DND-41 (cell line): Measurements from ENCODE around the gene PSORS1C1.

Source experiments
- ATAC-seq: fragments of 200-7000 bp; cut with Tn5 transposase; 3 replicates; pipeline ENCODE4 v1.9.1; 2021; ENCODE audit warnings: low read depth; ENCODE audit not compliant: insufficient read depth
- DNase-seq: peaks from one replicate; pipeline ENCODE4 v3.0.0-alpha.2; 2020
- H2AFZ ChIP-seq: 2 replicates; pipeline ENCODE4 v1.6.0; 2012; ENCODE audit warnings: low read depth, low read length
- H3K27ac ChIP-seq: 2 replicates; pipeline ENCODE4 v1.5.1; 2012; ENCODE audit warnings: low read length, inconsistent platforms
- H3K27me3 ChIP-seq: fragments of 200-600 bp; sonication (generic); 2 replicates; pipeline ENCODE4 v1.6.0; 2012; ENCODE audit warnings: low read length, mild to moderate bottlenecking, inconsistent platforms; ENCODE audit not compliant: insufficient read depth, poor library complexity
- H3K36me3 ChIP-seq: 2 replicates; pipeline ENCODE4 v1.5.1; 2012; ENCODE audit warnings: low read length, inconsistent platforms; ENCODE audit not compliant: insufficient read depth
- H3K4me1 ChIP-seq: 2 replicates; pipeline ENCODE4 v1.5.1; 2012; ENCODE audit warnings: mild to moderate bottlenecking, low read length; ENCODE audit not compliant: insufficient read depth
- H3K4me2 ChIP-seq: 2 replicates; pipeline ENCODE4 v1.6.0; 2012; ENCODE audit warnings: mild to moderate bottlenecking, moderate library complexity, low read length, inconsistent platforms; ENCODE audit not compliant: insufficient read depth
- H3K4me3 ChIP-seq, 2 experiments: fragments of 200-600 bp in 1 of 2; shearing (Covaris generic) in 1 of 2; 2 replicates each; pipeline ENCODE4 v1.5.1; 2012 to 2016; ENCODE audit warnings: inconsistent platforms in 2 of 2, low read length in 2 of 2, mild to moderate bottlenecking in 2 of 2, low read depth in 1 of 2, moderate library complexity in 1 of 2
- H3K79me2 ChIP-seq: 2 replicates; pipeline ENCODE4 v1.6.0; 2012; ENCODE audit warnings: low read length, inconsistent platforms; ENCODE audit not compliant: insufficient read depth
- H3K9ac ChIP-seq: 2 replicates; pipeline ENCODE4 v1.6.0; 2012; ENCODE audit warnings: low read depth, mild to moderate bottlenecking, inconsistent platforms, low read length, moderate library complexity
- H3K9me3 ChIP-seq: 2 replicates; pipeline ENCODE4 v1.5.1; 2012; ENCODE audit warnings: low read length, moderate library complexity, mild to moderate bottlenecking, inconsistent platforms; ENCODE audit not compliant: insufficient read depth, severe bottlenecking
- H4K20me1 ChIP-seq: 2 replicates; pipeline ENCODE4 v1.6.0; 2012; ENCODE audit warnings: low read length; ENCODE audit not compliant: insufficient read depth
- EZH2 ChIP-seq: IDR thresholded peaks from 3 replicates; pipeline ENCODE4 v1.6.1; 2012; ENCODE audit warnings: borderline replicate concordance, low read depth, mild to moderate bottlenecking, moderate library complexity, low read length, inconsistent platforms; ENCODE audit not compliant: severe bottlenecking
- TF ChIP-seq, protein P1 (sequence below): IDR thresholded peaks from 2 replicates; pipeline ENCODE4 v1.5.1; 2012; ENCODE audit warnings: borderline replicate concordance, low read length, moderate library complexity, mild to moderate bottlenecking; ENCODE audit not compliant: poor library complexity, severe bottlenecking; ENCODE audit errors: extremely low read depth

The PSORS1C1 gene

DNA sequence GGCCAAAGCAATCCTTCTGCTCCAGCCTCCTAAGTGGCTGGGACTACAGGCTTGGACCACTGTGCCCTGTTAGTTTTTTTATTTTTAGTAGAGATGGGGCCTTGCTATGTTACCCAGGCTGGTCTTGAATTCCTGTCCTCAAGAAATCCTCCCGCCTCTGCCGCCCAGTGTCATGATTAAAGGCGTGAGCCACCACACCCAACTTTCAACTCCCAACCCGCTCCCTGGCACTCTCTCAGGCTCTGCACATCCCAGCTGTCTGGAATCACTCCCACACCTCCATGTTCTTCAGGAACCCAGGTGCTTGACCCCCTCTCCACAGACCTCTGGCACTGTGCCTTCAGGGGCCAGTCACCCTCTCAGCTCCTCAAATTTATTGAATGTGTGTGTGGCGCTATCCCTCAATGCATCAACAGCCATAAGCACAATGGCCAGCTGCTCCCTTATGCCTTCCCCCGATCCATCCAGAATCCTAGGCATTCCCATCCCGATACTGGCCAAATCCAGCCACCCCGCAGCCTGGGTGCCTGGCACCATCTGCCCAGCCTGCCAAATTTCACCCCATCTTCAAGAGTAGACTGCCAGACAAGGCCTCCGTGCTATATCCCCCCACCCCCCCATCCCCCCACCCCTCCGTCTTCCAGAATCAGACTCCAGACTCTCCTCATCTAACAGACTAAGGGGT is 56.5 kb downstream of the PSORS1C1 start:
- Histone ChIP-seq H3K4me1 (0 out of 2 replicates have a peak, but pooled peaks cover 3% of the 10 kb centered on the region), H3K4me2 (no peak overlapping the region)
- ATAC-seq = no peak

DNA sequence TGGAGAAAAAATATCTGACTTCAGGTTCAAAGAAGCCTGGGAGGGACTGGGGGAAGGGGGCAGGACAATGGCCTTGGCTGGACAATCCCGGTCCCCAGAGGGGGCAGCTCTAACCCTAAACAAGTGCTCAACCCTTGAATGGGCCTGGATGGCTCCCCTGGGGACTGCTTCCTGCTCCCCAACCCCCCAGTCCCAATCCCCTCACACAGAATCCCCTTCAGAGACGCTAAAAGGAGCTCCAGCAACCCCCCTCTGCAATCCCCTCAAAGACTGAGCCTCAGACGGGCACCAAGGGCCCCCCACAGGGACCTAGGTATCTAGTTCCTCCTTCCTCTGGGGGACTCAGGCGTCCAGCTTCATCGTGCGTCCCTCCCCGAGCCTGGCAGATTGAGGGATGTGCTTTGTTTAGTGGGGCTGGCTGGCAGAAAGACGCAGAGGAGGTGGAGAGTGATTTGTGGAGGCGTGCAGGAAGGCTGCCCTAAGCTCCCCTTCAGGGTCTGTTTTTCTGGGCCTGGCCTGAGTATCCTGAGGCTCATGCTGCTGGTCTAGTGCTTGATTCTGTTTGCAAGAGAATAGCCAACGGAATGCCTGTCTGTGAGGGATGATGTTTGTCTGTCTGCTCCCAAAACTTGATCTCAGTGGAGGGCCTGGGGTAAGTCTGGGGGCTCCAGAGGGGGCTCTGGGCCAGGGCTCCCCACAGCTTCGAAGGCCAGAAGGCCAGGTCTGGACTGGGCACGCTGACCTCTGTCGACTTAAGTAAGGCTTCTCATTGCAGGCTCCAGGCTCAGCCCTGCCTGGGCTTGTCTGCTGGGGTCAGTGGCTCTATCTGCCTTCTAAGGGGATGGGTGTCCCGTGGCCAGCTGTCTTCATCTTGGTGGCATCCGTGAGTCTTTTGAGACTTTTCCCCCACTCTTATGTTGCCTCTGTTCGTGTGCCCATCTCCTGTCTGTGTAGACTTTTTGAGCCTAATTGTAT is 57.6 kb downstream of the PSORS1C1 start:
- H3K27me3 ChIP-seq = no peaks in the 10 kb centered on the region
- no peak overlapping the region for H2AFZ ChIP-seq
- 0 out of 2 replicates have a peak, but pooled peaks cover 3% of the 10 kb centered on the region for H3K4me1 ChIP-seq
- no peak overlapping the region for H3K9ac ChIP-seq
- no peak overlapping the region for H3K27ac ChIP-seq
- no peak overlapping the region for H3K4me3 ChIP-seq
- no peaks in the 10 kb centered on the region for H3K36me3 ChIP-seq
- ATAC-seq (no peak), DNase-seq (no peak)
- no peak for TF ChIP-seq EZH2
- TF ChIP-seq, protein P1, sequence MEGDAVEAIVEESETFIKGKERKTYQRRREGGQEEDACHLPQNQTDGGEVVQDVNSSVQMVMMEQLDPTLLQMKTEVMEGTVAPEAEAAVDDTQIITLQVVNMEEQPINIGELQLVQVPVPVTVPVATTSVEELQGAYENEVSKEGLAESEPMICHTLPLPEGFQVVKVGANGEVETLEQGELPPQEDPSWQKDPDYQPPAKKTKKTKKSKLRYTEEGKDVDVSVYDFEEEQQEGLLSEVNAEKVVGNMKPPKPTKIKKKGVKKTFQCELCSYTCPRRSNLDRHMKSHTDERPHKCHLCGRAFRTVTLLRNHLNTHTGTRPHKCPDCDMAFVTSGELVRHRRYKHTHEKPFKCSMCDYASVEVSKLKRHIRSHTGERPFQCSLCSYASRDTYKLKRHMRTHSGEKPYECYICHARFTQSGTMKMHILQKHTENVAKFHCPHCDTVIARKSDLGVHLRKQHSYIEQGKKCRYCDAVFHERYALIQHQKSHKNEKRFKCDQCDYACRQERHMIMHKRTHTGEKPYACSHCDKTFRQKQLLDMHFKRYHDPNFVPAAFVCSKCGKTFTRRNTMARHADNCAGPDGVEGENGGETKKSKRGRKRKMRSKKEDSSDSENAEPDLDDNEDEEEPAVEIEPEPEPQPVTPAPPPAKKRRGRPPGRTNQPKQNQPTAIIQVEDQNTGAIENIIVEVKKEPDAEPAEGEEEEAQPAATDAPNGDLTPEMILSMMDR = no peak
- no peaks in the 10 kb centered on the region for H3K9me3 ChIP-seq
- H3K4me2 ChIP-seq = no peak overlapping the region
- H4K20me1 ChIP-seq = no peaks in the 10 kb centered on the region
- H3K79me2 ChIP-seq = no peaks in the 10 kb centered on the region

More for the DNA sequence above, 56.5 kb downstream of the PSORS1C1 start:
- Histone ChIP-seq H3K27ac (no peak overlapping the region), H3K79me2 (no peaks in the 10 kb centered on the region), H3K9me3 (no peaks in the 10 kb centered on the region), H4K20me1 (no peaks in the 10 kb centered on the region), H2AFZ (no peak overlapping the region), H3K9ac (no peak overlapping the region), H3K36me3 (no peaks in the 10 kb centered on the region), H3K4me3 (no peak overlapping the region), H3K27me3 (no peaks in the 10 kb centered on the region)
- DNase-seq = no peak
- TF ChIP-seq, protein P1 = no peak
- TF ChIP-seq EZH2 = no peak

DNA sequence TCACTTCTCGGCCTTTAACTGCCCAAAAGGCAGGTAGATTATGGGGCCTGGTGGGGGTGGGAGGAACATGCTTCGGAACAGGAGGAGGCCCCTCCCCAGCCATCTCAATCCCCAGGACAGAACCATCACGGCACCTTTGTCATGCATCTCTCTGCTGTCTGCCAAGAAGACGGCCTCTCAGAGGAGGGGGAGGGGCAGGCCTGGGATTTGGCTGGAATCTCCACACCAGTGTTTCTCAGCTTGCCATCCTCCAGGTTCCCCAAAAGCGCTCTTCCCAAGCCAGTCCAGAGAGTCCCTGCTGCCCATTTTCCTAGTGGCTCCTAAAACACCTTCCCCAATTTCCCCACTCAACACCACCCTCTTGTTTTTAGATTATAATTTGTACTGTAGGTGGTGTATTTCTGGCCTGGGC is 58.4 kb downstream of the PSORS1C1 start:
- ATAC-seq = no peak
- Histone ChIP-seq H3K4me1 (0 out of 2 replicates have a peak, but pooled peaks cover 3% of the 10 kb centered on the region), H3K36me3 (no peaks in the 10 kb centered on the region), H2AFZ (no peak overlapping the region), H3K9ac (no peak overlapping the region), H3K4me2 (no peak overlapping the region), H4K20me1 (no peaks in the 10 kb centered on the region), H3K4me3 (no peak overlapping the region), H3K9me3 (no peaks in the 10 kb centered on the region), H3K79me2 (no peaks in the 10 kb centered on the region), H3K27ac (no peak overlapping the region), H3K27me3 (no peaks in the 10 kb centered on the region)
- TF ChIP-seq EZH2 = no peak
- TF ChIP-seq, protein P1 = no peak
- no peak for DNase-seq
